ENCODE results near the gene SLC31A1.
"Not testable (repeated sequence)": the region's sequence is repeated elsewhere in the genome, so short reads cannot be mapped to it uniquely, and the experiment has no call there.

SLC31A1 gene

DNA sequence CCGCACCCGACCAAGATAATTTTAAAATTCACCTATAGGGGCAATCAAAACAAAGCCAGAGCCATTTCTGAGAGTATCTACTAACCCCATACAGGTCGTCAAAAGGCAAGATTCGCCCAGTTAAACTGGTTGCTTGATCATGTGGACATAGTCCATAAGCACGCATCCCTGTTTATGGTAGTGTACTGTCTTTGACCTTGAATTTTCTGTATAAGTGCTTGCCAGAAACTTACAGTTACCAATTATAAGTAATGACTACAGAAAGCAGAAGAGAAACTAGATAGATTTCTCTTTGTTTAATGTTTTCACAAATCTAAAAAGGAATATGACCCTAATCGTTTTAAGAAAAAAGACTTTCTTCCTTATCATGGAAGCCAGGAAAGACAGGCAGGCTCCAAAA is 25.6 kb downstream of the SLC31A1 start:
- ChIA-PET CTCF (no interaction called here), POLR2A (no interaction called here)
- TF ChIP-seq, protein P1, sequence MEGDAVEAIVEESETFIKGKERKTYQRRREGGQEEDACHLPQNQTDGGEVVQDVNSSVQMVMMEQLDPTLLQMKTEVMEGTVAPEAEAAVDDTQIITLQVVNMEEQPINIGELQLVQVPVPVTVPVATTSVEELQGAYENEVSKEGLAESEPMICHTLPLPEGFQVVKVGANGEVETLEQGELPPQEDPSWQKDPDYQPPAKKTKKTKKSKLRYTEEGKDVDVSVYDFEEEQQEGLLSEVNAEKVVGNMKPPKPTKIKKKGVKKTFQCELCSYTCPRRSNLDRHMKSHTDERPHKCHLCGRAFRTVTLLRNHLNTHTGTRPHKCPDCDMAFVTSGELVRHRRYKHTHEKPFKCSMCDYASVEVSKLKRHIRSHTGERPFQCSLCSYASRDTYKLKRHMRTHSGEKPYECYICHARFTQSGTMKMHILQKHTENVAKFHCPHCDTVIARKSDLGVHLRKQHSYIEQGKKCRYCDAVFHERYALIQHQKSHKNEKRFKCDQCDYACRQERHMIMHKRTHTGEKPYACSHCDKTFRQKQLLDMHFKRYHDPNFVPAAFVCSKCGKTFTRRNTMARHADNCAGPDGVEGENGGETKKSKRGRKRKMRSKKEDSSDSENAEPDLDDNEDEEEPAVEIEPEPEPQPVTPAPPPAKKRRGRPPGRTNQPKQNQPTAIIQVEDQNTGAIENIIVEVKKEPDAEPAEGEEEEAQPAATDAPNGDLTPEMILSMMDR (IDR thresholded peaks at IDR 0.05; ENCODE audit: insufficient read depth, low read length, missing control alignments): no peak
- no peak for DNase-seq (ENCODE audit: low read depth, low spot score)
- no peak overlapping the region for H3K4me3 ChIP-seq (ENCODE audit: low read depth, low read length)

DNA sequence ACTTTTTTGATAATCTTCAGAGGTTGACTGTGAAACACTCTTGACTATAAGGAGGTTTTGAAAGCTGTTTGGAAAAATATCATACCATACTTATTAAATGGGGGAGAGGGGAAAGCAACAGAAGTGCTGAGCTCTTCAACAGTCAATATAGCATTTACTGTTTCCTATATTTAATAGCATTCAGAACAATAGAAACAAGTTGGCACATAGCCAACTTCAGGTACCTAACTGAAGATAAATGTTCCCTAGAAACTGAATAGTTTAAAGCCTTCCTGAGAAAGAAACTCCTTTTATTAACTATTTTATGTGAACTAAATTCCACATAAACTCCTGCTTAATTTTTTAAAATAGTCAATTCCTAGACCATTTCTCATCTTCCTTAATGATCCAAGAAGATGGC is 26.3 kb downstream of the SLC31A1 start:
- CTCF ChIA-PET: no interaction called here
- no peak overlapping the region for H3K4me3 ChIP-seq (ENCODE audit: low read depth, low read length)
- DNase-seq (ENCODE audit: low read depth, low spot score): no peak
- TF ChIP-seq, protein P1 (IDR thresholded peaks at IDR 0.05; ENCODE audit: insufficient read depth, low read length, missing control alignments): no peak
- POLR2A ChIA-PET: no interaction called here

DNA sequence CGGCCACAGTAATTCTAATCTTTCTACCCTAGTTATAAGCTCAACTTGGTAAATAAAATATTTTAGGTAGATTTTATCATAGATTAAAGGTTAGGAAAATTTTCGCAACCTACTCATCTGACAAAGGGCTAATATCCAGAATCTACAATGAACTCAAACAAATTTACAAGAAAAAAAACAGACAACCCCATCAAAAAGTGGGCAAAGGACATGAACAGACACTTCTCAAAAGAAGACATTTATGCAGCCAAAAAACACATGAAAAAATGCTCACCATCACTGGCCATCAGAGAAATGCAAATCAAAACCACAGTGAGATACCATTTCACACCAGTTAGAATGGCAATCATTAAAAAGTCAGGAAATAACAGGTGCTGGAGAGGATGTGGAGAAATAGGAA is 28.3 kb downstream of the SLC31A1 start:
- DNase-seq (ENCODE audit: low read depth, low spot score); CTCF ChIA-PET; POLR2A ChIA-PET; H3K4me3 ChIP-seq (ENCODE audit: low read depth, low read length): not testable (repeated sequence)

DNA sequence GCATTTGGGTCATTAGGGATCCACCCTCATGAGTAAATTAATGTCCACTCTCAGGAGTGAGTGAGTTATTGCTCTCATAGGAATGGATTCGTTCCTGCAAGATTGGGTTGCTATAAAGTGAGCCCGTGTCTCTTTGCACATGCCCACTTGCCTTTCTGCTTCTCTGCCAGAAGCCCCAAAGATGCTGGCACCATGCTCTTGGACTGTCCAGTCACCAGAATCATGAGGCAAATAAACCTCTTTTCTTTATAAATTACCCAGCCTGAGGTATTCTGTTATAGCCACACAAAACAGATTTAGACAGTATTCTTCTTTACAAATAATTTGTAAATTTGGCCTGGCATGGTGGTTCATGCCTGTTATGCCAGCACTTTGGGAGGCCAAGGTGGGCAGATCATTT is 29.5 kb downstream of the SLC31A1 start:
- no peak overlapping the region for H3K4me3 ChIP-seq (ENCODE audit: low read depth, low read length)
- TF ChIP-seq, protein P1 (IDR thresholded peaks at IDR 0.05; ENCODE audit: insufficient read depth, low read length, missing control alignments): no peak
- POLR2A ChIA-PET: no interaction called here
- CTCF ChIA-PET: no interaction called here
- DNase-seq (ENCODE audit: low read depth, low spot score): no peak

DNA sequence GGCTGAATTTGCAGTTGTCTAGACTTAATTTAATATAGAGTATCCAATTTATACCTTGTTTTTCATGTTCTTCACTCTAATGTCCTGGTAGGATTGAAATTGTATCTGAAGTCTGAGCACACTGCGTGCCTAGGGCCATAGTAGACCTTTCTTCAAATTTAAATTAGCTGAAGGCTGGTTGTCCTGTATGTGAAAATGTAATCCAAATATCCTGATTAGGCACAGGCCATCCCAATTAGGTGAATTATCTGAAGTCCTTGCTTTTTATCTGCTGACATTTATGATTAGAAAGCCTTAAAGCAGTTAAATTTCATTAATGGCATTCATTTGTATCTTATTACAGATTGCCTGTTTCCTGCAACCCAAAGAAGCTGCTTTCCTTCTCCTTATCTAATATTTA is 33.6 kb downstream of the SLC31A1 start:
- POLR2A ChIA-PET: interaction anchor here (0.6 kb wide), 1 partner anchor 25 kb away, joined by 3 read pairs; no protein-coding TSS in a partner anchor
- DNase-seq (ENCODE audit: low read depth, low spot score): no peak

DNA sequence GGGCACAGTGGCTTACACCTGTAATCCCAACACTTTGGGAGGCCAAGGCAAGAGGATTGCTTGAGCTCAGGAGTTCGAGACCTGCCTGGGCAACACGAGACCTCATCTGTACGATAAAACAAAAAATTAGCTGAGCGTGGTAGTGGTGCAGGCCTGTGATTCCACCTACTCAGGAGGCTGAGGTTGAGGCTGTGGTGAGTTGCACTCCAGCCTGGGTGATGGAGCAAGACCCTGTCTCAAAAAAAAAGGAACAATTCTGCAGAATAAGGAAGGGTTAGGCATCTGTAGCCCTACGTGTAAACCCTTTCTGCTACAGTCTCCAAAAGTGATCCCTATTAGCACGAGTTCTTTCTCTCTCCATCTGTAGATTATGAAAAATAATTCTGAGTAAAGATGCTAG is 34.1 kb downstream of the SLC31A1 start:
- TF ChIP-seq, protein P1 (IDR thresholded peaks at IDR 0.05; ENCODE audit: insufficient read depth, low read length, missing control alignments): no peak
- no peak overlapping the region for H3K4me3 ChIP-seq (ENCODE audit: low read depth, low read length)
- no peak for DNase-seq (ENCODE audit: low read depth, low spot score)
- CTCF ChIA-PET: interaction anchor here (3.8 kb wide), 1 partner anchor 20 kb away, joined by 20 read pairs; the partner anchor contains the start of genes CDC26 and PRPF4
- POLR2A ChIA-PET: interaction anchor here (0.6 kb wide), 1 partner anchor 25 kb away, joined by 3 read pairs; no protein-coding TSS in a partner anchor

More for the DNA sequence above, 33.6 kb downstream of the SLC31A1 start:
- no peak overlapping the region for H3K4me3 ChIP-seq (ENCODE audit: low read depth, low read length)
- TF ChIP-seq, protein P1 (IDR thresholded peaks at IDR 0.05; ENCODE audit: insufficient read depth, low read length, missing control alignments): no peak
- CTCF ChIA-PET: interaction anchor here (1.3 to 3.8 kb wide), 2 partner anchors 20 to 85 kb away, joined by 3 to 20 read pairs; partner anchors contain the start of genes CDC26, PRPF4 and WDR31

DNA sequence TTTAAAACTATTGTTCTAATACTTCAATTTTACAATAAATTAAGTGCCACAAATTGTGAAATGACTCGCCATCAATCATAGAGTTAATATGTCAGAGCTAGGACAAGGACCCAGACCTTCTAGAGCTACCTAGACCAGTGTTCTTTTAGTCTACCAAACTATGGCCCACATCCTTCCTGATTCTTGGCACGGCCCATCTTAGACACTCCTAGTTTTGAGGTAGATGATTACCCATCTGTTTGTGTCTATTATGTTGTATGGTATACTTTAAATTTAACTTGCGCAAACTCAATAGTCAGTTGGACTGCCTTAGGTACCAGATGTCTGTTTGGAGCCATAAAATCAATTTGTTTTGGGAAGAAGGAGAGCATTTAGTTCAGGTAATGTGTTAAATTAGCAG is 36.5 kb downstream of the SLC31A1 start:
- no peak overlapping the region for H3K4me3 ChIP-seq (ENCODE audit: low read depth, low read length)
- no peak for DNase-seq (ENCODE audit: low read depth, low spot score)
- ChIA-PET POLR2A (no interaction called here), CTCF (interaction anchor here (0.9 to 3.8 kb wide), 3 partner anchors 15 to 38 kb away, joined by 3 to 20 read pairs (median 4); partner anchors contain the start of genes CDC26 and PRPF4)
- TF ChIP-seq, protein P1 (IDR thresholded peaks at IDR 0.05; ENCODE audit: insufficient read depth, low read length, missing control alignments): no peak

Measured in AG04449 (cell line).